GM03348 (cell line): Measurements from ENCODE around the gene IL15RA.
"Not testable (repeated sequence)": the region's sequence is repeated elsewhere in the genome, so short reads cannot be mapped to it uniquely, and the experiment has no call there.

Experiments used
- DNase-seq: peaks from one replicate; pipeline ENCODE4 v3.0.0; 2012; ENCODE audit warnings: low spot score

Gene IL15RA

GRCh38 chr10:6005856-6006395 is 28.6 kb upstream of the IL15RA start:
- no peak for DNase-seq

- not testable (repeated sequence) for DNase-seq
These were observed 27.9 kb upstream of the IL15RA start for GRCh38 chr10:6005161-6005804.

- no peak for DNase-seq
These were observed 25.6 kb upstream of the IL15RA start for GRCh38 chr10:6002809-6003510.

DNA sequence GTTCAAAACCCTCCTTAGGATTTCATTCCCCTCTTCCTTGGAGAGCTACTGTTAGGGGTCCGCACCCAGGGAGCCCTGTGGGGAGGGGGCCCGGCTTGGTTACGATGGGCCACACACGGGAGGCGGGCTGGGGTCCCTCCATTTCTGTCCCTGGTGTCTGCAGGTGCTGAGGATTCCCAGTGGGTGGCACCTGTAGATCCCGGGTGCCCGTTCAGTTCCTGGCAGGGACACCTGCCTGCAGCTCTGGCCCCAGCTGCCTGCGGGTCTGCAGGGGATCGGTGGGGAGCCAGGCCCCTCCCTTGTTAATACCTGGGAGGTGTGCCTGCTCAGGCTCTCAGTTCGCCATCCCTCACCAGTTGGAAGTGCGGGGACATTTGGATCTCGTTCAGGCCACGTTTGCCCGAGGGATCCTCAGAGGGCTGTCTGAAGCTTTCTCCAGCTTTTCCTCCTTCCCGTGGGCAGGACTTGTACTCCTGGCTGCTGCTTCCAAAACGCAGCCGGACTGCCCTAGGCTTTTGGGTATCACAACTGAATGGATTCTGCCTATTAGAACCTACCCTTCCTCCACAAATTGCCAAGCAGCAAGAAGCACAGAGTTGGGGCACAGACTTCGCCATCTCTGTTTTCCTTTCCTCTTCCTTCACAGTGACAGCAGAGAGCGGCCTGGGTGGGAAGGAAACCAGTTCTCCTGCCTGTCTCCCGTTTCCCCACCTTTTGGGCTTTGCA is 22.3 kb upstream of the IL15RA start:
- no peak for DNase-seq

GRCh38 chr10:5996696-5997095 is 19.4 kb upstream of the IL15RA start:
- no peak for DNase-seq

DNA sequence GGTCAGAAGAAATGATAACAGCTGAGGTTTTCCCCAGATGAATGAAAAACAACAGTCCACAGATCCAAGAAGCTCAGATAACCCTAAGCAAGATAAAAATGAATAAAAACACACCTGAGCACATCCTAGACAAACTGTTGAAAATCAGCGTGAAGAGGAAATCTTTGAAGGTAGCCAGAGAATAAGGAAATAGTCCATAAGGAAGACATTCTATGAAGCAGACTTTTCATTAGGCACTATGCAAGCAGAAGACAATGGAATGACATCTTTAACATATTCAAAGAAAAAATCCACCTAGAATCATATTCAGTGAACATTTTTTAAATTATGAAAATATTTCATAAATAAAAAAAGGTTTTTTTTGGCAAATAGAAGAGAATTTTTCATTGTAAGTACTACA is 15.1 kb upstream of the IL15RA start:
- no peak for DNase-seq

DNA sequence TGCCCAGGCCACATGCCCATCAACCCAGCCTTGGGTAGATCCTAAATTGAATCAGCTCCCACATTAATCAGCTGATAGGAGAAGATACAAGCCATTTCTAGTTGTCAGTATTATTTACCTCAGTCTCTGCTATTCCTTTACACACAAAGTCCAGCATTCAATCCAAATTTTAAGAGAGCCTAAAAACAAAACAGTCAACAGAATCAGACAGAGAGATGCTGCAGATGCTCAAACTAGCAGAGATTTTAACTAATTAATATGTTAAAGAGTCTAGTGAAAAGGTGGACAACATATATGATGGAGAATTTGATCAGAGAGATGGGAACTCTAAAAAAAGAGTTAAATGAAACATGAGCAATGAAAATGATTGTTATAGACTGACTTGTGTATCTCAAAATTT is 14.4 kb upstream of the IL15RA start:
- no peak for DNase-seq

DNA sequence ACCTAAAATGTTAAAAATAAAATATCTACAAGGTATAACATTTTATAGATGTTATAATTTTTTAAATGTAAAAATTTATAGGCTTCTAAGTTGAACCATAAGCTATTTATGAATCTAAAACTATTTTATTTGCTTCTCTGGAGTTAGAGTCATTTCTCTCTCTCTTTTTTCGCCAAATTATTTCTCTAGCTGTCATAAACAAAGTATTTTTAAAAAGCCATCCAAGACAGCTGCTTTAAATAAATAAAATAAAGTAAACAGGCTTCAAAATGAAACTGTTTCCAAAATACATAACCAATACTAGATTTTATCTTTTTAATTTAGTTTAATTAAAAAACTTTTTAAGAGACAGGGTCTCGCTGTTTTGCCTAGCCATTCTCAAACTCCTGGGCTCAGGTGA is 12.4 kb upstream of the IL15RA start:
- DNase-seq = no peak

DNA sequence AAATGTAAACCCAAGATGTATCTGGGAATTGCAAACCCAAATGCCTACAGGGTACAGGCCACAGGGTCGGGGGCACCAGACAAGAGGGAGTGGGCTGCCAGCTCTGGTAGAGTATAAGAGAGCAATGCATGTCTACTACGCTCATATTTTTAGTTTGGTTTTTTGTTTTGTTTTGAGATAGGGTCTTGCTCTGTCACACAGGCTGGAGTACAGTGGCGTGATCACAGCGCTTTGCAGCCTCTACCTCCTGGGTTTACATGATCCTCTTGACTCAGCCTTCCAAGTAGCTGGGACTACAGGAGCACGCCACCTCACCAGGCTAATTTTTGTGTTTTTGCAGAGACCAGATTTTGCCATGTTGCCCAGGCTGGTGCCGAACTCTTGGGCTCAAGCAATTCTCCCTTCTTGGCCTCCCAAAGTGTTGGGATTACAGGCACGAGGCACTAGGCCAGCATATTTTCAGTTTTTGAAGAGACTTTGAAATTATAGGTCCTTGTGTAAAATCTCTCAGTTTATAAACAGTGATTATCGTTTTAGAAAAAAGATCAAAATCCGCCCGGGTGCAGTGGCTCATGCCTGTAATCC is 11.1 kb upstream of the IL15RA start:
- no peak for DNase-seq

DNA sequence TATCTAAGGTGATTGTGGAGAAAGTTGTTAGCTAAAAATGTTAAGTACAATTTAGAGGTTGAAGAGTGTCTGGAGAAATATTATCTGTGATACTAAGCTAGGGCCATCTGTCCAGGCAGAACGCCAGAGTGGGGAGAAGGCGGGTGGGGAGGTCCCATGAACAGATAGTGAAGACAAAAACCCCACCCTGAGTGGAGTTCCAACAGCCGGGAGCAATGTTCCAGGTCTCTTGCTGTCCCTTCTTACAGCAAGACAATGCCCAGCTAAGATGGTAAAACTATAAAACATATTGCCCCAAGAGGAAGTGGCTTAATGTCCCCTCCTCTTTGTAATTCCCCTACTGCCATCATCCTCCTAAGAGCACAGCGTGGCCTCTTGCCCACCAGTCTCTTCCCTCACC is 10.4 kb upstream of the IL15RA start:
- DNase-seq = no peak

DNA sequence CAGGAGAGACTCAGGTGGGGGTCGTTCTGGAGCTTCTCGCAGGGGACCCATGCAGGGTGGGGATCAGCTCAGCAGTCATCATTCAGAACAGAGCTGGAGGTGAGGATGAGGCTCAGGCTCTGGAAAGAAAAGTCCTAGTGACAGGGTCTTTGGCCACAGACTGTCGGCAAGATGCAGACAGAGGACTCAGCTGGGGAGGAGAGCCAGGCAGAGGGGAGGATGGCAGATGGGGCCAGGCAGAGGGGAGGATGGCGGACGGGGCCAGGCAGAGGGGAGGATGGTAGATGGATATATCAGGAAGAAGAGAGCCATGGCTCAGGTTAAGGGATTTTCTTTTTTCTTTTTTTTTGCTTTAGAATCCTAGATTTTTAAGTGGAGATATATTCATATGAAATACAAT is 7.7 kb upstream of the IL15RA start:
- DNase-seq = no peak

DNA sequence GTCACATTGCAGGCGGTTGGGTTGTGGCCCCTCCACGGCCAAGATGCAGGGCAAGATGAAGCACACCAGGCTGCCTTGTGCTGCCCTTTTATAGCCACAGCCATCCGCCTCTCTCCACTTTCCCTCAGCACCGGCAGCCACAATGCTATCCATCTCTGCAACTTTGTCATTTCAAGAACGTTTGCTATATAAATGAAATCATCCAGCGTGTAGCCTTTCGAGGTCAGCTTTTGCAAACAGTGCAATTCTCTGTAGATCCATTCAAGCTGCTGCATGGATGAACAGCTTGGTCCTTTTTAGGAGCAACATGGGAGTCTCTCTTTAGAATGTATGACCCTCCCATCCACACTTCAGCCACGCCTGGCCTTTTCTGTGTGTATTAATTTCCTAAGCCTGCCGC is 6.4 kb upstream of the IL15RA start:
- DNase-seq = no peak

- DNase-seq = no peak
These were observed 4.2 kb upstream of the IL15RA start for GRCh38 chr10:5981529-5981928.

- DNase-seq = no peak
These were observed 817 bp upstream of the IL15RA start for GRCh38 chr10:5978230-5978489.

DNA sequence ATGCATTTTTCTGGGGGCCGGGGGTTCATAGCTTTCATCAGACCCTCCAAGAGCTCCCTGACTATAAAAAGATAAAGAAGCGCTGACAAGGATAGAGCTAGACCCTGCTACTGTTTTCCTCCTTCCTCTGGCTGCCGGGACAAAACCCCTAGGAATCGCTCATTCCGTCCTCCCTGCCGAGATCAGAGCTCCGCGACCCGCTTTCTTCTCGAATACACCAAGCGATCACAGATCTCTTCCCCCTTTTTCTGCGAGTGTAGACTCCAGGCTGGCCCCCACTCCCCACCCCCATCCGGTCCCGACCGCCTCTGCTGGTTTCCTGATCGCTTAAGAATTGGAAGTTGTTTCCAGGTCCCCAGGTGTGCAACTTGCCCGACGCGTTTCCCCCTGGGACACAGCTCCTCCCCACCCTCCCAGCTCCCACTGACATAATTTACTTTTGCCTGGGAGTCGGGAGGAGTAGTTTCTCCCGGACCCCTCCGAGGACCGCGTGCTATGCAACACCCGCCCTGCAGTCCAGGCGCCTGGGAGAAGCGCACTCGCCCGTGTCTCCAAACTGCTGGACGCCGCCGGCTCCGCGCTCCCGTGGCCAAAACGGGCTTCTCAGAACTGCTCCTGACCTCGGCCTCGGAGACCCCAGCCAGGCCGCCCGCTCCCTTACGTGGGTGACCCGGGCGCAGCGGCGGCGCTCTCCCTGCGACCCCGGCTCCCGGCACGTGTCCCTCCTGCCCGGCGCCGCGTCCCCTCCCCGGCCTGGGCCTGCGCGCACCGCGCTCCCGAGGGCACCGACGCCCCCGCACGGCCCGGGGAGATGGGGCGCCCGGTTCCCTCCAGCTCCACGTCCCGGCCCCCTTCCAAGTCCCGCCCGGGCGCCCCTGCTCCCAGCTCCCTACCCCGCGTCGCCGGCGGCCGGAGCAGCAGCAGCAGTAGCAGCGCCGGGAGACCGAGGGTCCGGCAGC is 552 bp downstream of the IL15RA start:
- peak; percentile 64 for DNase-seq

DNA sequence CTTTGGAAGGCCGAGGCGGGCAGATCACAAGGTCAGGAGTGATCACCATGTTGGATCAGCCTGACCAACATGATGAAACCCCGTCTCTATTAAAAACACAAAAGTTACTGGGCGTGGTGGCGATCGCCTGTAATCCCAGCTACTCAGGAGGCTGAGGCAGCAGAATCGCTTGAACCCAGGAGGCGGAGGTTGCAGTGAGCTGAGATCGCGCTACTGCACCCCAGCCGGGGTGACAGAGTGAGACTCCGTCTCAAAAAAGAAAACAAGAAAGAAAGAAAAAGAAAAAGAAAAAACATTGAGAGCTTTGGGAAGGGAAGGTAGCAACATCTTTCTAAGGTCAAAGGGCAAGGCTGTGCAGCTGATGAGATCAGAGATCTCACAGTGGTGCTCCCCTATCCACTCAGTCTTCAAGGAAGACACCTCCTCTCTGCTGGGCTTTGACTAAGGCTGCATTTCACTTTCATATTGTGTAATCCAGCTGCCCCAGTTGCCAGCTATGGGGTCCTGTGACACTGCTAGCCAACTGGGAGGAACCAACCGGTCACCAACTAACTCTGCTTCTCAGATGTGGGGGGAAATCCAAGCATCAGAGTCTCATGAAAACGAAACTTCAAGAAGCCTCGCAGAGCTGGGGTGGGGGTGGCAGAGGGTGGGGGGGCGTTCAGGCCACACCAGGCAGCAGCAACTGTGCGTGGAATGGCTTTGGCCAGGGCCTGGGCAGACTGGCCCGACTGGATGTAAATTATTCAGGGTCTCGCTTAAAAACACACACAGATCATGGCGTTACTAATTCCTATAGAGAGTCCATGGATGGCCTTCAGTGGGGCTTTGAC is 1.5 kb downstream of the IL15RA start:
- peak; percentile 67 for DNase-seq

GRCh38 chr10:5973069-5973468 is 4.3 kb downstream of the IL15RA start:
- no peak for DNase-seq

DNA sequence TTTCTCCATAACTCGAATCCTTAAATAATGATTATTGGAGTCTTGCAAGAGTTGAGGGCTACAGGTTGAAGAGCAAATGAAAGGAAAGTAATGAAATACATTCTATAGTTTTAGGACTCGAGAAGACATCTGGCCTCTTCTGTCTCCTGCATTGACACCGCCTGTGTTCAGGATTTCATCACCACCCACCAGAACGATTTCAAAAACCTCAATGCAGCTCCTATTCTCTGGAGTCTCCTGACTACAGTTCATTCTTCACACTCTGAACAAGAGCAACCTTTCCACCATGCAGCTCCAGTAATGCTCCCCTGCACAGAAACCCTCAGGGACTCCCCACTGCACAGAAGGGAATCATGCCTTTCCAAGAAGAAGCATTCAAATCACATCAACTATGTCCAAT is 5.5 kb downstream of the IL15RA start:
- peak; percentile 26 for DNase-seq

DNA sequence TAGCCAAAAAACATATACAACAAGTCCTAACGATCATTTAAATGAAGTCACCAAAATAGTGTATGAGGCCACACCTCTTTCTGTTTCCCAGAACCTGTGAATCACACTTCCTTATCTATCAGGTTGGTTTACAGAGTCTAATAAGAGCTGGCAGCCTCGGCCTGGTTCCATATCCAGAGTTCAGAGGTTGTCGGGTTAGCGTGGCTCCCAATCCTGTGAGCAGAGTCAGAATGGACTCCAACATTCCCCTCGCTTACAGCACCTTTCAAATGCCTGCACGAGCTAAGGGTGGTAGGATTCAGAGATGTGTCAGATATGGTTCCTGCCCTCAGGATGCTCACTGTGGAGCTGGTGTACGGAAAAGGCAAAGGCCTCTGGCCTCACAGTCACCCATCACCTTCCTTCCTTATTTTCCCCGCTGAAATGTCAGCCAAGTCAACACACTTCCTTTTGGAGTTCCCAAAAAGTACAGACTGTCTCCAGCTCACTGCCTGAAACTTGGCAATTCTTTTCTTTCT is 6.0 kb downstream of the IL15RA start:
- no peak for DNase-seq

DNA sequence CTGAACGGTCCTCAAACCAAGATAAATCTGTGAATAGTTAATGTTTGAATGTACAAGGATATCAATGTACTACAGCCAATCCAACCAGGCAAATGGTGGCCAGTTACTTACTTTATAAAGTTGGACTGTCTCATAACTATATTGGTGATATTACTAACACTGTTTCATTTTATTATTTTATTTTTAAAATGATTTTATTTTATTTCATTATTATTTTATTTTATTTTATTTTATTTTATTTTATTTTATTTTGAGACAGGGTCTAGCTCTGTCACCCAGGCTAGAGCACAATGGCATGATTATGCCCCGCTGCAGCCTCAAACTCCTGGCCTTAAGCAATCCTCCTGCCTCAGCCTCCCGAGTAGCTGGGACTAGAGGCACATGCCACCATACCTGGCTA is 6.8 kb downstream of the IL15RA start:
- DNase-seq = no peak

DNA sequence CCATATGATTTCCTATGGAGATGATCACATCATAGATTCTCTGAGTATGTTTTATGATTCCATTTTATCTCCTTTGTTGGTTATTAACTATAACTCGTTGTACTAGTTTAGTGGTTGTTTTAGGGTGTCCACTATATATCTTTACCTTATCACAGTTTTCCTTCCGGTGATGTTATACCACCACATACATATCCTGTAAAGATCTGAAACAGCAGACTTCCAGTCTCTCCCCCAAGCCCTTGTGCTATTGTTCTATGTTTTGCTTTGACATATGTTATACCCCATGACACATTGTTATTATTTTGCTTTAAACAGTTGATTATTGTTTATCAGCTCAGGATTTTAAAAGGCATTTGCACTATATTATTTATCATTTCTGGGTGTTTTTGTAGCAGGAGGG is 7.3 kb downstream of the IL15RA start:
- DNase-seq = no peak
